Measurements from ENCODE around the gene MAP4K4.
A peak's percentile ranks its signal among the peaks of the same experiment; 100 is the strongest.

The MAP4K4 gene

DNA sequence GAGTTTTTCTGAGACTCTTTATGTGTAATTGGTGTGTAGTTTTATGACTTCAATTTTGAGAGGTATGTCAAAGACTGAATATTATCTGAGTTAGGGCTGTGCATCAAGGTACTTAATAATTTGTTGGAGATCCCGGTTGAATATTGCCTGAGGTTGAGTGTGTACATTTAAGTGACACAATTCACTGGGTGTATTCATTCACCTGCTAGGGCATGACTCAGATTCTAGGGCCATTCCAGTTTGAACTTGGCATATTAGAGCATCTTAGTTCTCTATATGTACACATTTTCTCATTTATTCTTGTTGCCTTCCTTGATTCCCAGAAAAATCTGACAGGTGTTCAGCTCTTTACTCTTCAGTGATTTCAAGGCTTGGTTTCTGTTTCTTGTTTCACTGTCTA lies 12.5 kb downstream of the MAP4K4 start:
- TF ChIP-seq, protein P1, sequence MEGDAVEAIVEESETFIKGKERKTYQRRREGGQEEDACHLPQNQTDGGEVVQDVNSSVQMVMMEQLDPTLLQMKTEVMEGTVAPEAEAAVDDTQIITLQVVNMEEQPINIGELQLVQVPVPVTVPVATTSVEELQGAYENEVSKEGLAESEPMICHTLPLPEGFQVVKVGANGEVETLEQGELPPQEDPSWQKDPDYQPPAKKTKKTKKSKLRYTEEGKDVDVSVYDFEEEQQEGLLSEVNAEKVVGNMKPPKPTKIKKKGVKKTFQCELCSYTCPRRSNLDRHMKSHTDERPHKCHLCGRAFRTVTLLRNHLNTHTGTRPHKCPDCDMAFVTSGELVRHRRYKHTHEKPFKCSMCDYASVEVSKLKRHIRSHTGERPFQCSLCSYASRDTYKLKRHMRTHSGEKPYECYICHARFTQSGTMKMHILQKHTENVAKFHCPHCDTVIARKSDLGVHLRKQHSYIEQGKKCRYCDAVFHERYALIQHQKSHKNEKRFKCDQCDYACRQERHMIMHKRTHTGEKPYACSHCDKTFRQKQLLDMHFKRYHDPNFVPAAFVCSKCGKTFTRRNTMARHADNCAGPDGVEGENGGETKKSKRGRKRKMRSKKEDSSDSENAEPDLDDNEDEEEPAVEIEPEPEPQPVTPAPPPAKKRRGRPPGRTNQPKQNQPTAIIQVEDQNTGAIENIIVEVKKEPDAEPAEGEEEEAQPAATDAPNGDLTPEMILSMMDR (IDR thresholded peaks at IDR 0.05; ENCODE audit: insufficient read depth, low read depth, low read length, missing control alignments), result no peak
- peak; percentile 75 for DNase-seq (ENCODE audit: low read depth)

DNA sequence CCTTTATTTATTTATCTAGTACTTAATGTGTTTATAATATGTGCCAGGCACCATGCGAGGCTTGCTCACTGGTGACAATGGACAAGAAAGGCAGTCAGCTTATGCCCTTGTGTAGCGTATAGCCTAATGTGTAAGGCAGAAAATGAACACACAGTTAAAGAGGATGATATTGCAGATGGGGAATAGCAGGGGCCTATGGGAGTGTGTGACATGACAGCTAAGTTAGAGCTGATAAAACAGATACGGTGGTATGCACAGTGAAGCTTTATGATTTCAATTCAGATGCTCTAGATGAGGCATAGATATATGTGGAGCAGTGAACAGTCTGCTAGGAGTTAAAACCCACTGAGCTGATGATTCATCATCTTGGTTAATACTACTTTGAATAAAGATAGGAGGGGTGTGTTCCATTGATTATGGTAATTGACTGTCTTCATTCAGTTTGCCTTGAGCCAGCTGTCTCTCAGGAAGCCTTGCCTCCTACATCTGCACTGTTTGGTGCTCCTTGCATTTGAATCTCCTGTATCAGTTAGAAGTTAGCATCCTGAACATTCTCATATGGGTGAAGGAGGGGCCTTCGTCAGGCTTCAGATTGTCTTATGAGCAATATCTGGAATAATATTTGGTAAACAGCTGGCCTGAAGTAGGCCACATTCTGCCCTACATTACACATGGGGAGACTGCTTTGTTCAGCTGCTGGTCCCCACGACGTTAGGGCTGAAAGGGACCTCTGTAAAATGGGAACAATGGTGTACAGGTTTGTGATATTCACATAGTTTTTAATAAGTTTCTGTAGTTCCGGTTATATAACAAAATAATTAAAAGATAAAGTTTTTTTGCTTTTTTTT lies 13.2 kb downstream of the MAP4K4 start:
- no peak overlapping the region for H3K4me3 ChIP-seq (ENCODE audit: low read length)
- TF ChIP-seq, protein P1 (IDR thresholded peaks at IDR 0.05; ENCODE audit: insufficient read depth, low read depth, low read length, missing control alignments), result no peak
- DNase-seq (ENCODE audit: low read depth), result peak; percentile 29

More for the DNA sequence above, 12.5 kb downstream of the MAP4K4 start:
- no peak overlapping the region for H3K4me3 ChIP-seq (ENCODE audit: low read length)

DNA sequence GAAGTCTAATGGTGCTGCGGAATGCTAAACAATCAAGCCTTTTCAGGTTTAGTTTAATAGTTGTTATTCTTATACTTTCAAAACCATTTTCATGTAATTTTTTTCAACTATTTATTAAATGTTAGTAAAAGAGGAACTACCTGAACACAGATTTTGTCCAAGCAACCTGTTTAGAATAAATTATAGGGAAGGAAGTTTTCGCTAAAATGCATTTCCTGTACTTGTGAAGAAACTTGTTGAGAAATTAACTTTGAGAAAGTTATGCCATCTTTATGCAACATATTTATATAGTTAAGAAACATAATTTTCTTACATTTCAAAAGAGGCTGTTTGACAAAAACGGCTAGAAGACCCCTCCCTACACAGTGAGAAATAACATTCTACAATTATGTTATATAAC lies 16.6 kb downstream of the MAP4K4 start:
- TF ChIP-seq, protein P1 (IDR thresholded peaks at IDR 0.05; ENCODE audit: insufficient read depth, low read depth, low read length, missing control alignments), result no peak
- H3K4me3 ChIP-seq (ENCODE audit: low read length), result no peak overlapping the region
- no peak for DNase-seq (ENCODE audit: low read depth)

DNA sequence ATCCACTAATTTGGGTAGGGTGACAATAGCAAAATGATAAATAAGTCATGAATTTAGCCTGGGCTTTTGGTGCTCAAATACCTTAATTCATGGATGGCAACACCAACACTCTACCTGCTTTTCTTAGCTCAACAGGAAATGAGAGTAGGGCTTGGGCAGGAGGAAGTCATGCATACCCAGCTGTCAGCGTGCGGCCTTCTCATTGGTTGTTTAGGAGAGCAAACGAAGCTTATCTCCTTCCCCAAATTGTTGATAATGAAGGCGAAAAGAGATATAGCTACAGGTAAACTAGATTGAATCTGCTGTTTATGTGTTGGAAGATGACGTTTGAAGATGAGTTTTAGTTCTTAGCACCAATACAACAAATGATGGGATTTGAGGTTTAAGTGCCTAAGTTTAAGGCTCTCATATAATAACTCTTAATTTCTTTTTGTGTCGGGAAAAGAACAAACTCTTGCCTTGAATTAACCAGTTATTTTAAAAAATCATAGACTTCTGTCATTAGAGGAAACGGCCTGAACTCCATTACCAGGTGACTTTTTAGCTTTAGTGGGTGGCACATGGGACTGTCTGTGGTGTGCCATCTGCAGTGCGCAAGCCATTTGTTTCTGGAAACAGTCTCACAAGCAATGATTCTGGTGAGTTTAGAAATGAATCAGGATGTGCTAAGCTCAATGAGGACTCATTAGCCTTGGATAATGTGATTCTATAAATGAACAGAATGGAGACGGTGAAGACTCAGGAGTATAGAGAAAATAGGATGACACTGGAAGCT lies 19.8 kb downstream of the MAP4K4 start:
- TF ChIP-seq, protein P1 (IDR thresholded peaks at IDR 0.05; ENCODE audit: insufficient read depth, low read depth, low read length, missing control alignments), result no peak
- no peak overlapping the region for H3K4me3 ChIP-seq (ENCODE audit: low read length)
- DNase-seq (ENCODE audit: low read depth), result no peak

DNA sequence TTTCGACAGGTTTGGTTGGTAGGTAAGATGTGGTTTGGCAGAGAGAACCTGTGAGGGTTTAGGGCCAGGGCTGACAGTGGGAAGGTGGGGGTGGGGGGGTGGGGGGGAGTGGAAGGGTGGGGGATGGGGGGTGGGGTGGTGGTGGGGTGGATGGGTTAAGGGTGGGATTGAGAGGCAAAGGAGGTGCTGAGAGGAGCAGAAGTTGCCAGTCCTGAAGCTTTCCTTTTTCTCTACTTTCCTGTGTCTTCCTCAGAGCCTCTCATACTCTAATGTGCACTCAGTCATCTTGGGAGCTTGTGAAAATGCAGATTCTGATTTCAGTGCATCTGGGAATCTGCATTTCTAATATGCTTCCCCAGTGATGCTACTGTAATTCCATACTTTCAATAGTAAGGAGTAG lies 21.0 kb downstream of the MAP4K4 start:
- DNase-seq (ENCODE audit: low read depth), result no peak
- TF ChIP-seq, protein P1 (IDR thresholded peaks at IDR 0.05; ENCODE audit: insufficient read depth, low read depth, low read length, missing control alignments), result no peak
- no peak overlapping the region for H3K4me3 ChIP-seq (ENCODE audit: low read length)

DNA sequence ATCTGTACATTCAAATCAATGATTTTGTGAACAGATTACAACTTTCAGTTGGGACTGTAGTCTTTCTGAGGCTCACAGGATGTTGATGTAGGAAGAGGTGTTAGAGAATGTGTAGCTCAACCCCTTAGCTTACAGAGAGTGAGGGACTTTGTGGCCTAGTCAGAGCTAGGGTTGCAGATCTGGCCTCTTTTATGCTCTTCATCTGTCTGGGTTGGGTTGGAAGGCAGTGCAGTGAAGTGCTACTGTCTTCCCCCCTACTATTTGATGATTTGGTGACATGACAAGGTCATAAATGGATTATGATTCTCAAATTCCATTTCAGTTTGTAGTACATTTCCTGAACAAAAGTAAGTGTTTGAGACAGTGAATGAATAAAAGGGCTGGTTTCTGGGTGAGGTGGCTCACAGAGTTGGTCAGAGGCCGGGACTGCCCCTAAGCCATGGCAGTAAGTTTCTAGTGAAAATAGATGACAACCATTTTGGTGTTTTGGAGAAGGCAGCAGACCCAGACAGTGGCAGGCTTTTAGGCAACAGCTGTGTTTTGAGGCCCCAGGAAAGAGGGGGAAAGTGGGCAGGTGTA lies 21.6 kb downstream of the MAP4K4 start:
- peak; percentile 19 for DNase-seq (ENCODE audit: low read depth)
- TF ChIP-seq, protein P1 (IDR thresholded peaks at IDR 0.05; ENCODE audit: insufficient read depth, low read depth, low read length, missing control alignments), result no peak
- H3K4me3 ChIP-seq (ENCODE audit: low read length), result no peak overlapping the region
